Embryonic facial prominence (tissue), 1 donor: ENCODE measurements around the gene SLC38A4.

ENCODE experiments used
- DNase-seq: peaks from one replicate; pipeline ENCODE4 v3.0.0-alpha.2; 2016; ENCODE audit errors: extremely low spot score

The SLC38A4 gene

GRCh38 chr12:46814143-46814542 lies 11.7 kb downstream of the SLC38A4 start:
- DNase-seq = no peak

- DNase-seq = no peak
Observed at GRCh38 chr12:46811185-46811584, 14.6 kb downstream of the SLC38A4 start.

GRCh38 chr12:46808955-46809697 lies 16.7 kb downstream of the SLC38A4 start:
- no peak for DNase-seq

- no peak for DNase-seq
Observed at GRCh38 chr12:46808317-46808716, 17.5 kb downstream of the SLC38A4 start.

GRCh38 chr12:46804054-46804453 lies 21.7 kb downstream of the SLC38A4 start:
- no peak for DNase-seq

GRCh38 chr12:46803517-46803916 lies 22.3 kb downstream of the SLC38A4 start:
- no peak for DNase-seq

- DNase-seq = no peak
Observed at GRCh38 chr12:46801293-46801692, 24.5 kb downstream of the SLC38A4 start.

GRCh38 chr12:46800160-46800559 lies 25.6 kb downstream of the SLC38A4 start:
- no peak for DNase-seq

GRCh38 chr12:46798648-46799047 lies 27.1 kb downstream of the SLC38A4 start:
- DNase-seq = no peak

GRCh38 chr12:46798056-46798455 lies 27.7 kb downstream of the SLC38A4 start:
- DNase-seq = no peak

GRCh38 chr12:46795988-46796387 lies 29.8 kb downstream of the SLC38A4 start:
- DNase-seq = no peak

GRCh38 chr12:46794593-46795190 lies 31.1 kb downstream of the SLC38A4 start:
- no peak for DNase-seq

- DNase-seq = no peak
Observed at GRCh38 chr12:46792925-46793324, 32.9 kb downstream of the SLC38A4 start.

GRCh38 chr12:46790066-46790465 lies 35.7 kb downstream of the SLC38A4 start:
- DNase-seq = no peak

- no peak for DNase-seq
Observed at GRCh38 chr12:46788072-46788887, 37.5 kb downstream of the SLC38A4 start.

- DNase-seq = no peak
Observed at GRCh38 chr12:46787496-46788055, 38.2 kb downstream of the SLC38A4 start.

- no peak for DNase-seq
Observed at GRCh38 chr12:46786774-46787173, 39.0 kb downstream of the SLC38A4 start.

- no peak for DNase-seq
Observed at GRCh38 chr12:46785382-46785781, 40.4 kb downstream of the SLC38A4 start.

- no peak for DNase-seq
Observed at GRCh38 chr12:46783871-46784270, 41.9 kb downstream of the SLC38A4 start.

GRCh38 chr12:46779879-46780278 lies 45.9 kb downstream of the SLC38A4 start:
- DNase-seq = no peak

GRCh38 chr12:46779063-46779462 lies 46.7 kb downstream of the SLC38A4 start:
- no peak for DNase-seq

- no peak for DNase-seq
Observed at GRCh38 chr12:46778415-46778814, 47.4 kb downstream of the SLC38A4 start.
